Middle frontal gyrus (tissue), 1 donor: ENCODE data around the gene TNNT3.

Source experiments
- DNase-seq: peaks from one replicate; pipeline ENCODE4 v3.0.0-alpha.2; 2015; ENCODE audit warnings: low spot score; ENCODE audit errors: extremely low spot score

The TNNT3 gene

DNA sequence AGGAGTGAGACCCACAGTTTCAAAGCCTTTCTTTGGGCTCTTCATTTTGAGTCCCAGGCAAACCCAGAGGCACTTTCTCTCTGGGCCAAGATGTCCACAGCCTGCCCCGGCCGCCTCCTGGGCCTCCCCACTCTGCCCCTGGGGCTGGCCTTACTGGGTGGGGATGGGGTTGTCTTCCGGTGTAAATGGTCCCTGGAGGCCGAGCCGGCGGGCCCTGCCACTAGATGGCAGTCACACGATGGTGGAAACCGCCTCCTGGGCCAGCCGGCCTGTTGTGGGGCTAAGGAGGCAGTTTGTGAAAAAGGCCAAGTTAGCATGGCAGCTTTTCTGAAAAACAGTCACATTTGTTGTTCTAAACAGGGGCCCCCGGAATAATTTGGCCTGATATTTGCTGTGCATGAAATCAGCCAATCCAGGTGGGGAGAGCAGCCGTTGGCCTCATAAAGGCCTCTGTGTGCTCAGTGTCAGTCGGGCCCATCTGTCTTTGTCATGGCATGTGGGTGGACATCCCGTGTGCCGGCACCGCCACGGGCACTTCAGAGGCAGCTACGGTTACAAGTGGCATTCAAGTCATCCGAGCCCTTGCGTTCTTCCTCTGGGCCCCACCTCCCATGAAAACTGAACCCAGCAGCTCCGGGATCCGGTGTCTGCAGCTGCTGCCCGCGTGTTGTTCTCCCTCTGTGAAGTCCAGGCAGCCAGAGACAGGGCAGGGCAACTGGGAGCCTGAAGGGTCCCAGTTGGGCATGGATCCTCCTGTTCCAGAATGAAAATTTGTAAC, 34.2 kb downstream of the TNNT3 start:
- no peak for DNase-seq

DNA sequence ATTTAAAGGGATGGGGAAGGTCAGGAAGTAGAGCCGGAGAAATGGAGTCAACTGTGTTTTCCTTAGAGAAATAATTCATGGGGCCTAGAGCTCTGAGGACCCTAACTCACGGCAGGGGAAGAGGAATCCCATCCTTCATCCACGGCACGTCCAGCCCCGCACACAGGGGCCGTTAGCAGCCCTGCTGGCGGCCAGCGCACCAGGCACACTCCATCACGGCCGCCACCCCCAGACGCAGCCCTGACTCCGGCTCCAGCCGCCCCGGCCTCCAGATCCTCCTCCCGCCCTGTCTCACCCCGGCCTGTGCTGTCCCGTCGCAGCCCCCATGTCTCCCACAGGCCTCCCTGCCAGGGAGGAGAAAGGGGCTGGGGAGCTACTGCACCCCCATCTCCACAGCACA, 38.9 kb downstream of the TNNT3 start:
- DNase-seq, result no peak

GRCh38 chr11:1959786-1960185, 40.3 kb downstream of the TNNT3 start:
- no peak for DNase-seq

GRCh38 chr11:1963864-1964263, 44.4 kb downstream of the TNNT3 start:
- DNase-seq, result no peak

GRCh38 chr11:1964348-1964747, 44.8 kb downstream of the TNNT3 start:
- no peak for DNase-seq

DNA sequence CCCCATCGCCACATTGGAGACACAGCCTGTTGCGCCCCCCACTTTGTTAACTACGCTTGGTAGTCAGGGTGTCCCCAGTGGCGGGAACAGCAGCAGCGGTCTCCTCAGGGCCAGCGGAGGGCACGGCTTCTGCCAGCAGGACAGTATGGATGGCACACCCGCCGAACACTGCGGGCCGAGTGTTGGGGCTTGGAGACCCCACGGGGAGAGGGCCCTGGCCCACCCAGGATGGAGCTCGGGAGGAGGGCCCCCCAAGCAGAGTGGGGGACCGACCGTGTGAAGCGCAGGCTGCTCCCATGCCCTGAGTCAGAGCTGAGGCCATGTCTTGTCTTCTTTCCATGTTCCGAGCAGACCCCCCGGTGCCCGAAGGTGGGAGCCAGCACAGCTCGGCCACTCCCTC, 45.5 kb downstream of the TNNT3 start:
- DNase-seq, result no peak

GRCh38 chr11:1966531-1966930, 47.0 kb downstream of the TNNT3 start:
- no peak for DNase-seq

- DNase-seq, result no peak
Measured at GRCh38 chr11:1967641-1968225, 48.2 kb downstream of the TNNT3 start.

DNA sequence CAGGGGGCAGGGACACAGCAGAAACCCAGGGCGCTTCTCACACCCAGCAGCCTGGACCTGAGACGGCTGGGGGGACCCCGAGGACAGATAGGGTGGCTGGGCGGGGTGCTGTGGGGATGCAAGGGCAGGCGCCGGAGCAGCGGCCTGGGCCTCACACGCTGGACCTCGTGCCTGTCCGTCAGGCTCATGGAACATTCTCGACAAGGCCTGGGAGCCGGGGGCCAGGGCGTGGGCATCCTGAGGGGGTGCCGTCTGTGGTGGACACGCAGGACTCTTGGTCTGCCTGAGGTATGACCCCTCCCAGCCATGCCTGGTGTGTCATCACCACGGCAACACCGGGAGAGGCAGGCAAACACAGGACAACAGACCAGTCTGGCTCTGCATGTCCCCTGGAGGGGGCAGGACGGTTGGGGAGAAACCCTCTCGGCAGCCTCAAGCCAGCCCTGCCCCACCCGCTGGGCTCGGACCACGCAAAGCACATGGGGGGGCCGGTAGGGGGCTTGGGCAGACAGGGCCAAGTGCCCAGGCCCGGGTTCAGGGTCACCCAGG, 49.0 kb downstream of the TNNT3 start:
- no peak for DNase-seq

DNA sequence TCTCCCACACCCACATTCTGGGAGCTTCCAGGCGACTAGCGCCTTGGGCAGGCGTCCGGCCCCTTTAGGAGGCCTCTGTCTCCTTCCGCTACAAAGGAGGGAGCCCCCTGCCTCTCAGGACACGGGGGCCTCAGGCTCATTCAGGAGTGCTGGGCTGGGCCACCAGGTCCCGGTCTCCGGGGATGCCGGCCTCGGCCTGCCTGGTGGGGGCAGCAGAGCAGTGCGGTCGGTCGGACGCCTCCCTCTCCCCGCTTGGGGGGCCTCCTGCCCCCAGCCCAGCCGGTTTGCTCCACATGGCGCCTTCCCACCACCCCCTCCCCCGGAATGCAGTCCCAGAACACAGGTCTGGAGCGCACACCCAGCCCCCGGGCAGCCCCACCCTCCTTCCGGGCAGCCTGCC, 49.5 kb downstream of the TNNT3 start:
- no peak for DNase-seq

GRCh38 chr11:1969776-1970175, 50.3 kb downstream of the TNNT3 start:
- DNase-seq, result no peak

- no peak for DNase-seq
Measured at GRCh38 chr11:1970956-1971355, 51.5 kb downstream of the TNNT3 start.

- DNase-seq, result no peak
Measured at GRCh38 chr11:1975185-1975584, 55.7 kb downstream of the TNNT3 start.

- DNase-seq, result no peak
Measured at GRCh38 chr11:1978720-1979473, 59.4 kb downstream of the TNNT3 start.

GRCh38 chr11:1979607-1980006, 60.1 kb downstream of the TNNT3 start:
- no peak for DNase-seq

DNA sequence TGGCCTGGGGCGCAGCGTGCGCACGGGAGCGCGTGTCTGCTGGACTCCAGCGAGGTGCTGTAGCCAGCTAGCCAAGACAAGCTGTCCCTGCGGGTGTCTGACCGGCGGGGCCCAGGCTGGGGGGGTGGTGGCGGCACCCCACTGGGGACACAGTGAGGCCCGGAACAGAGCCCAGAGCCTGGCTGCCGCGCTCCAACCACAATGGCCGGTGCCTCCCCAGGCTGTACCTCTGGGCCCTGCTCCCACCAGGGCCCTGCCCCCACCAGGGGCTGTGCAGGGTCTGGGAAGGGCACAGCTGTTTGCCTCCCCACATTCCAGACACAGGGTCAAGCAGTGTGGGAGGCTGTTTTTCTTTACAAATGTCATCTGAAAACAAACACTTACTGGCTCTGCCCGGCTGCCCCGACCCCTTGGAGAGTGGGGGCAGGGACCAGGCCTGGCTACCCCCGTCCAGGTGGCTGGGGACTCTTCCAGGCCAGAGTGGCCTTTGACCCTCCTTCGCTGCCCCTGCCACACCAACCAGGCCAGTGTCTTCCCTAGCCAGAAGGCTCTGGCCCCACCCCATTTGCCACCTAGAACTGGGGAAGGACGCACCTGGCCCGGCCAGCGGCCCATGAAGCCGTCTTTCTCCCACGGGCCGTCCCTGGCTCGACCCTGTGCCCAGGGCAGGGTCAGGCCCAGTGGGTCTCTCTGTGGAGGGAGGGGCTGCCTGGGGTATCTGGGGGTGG, 63.5 kb downstream of the TNNT3 start:
- no peak for DNase-seq

GRCh38 chr11:1983601-1983961, 64.1 kb downstream of the TNNT3 start:
- no peak for DNase-seq

GRCh38 chr11:1987024-1987423, 67.5 kb downstream of the TNNT3 start:
- no peak for DNase-seq

- no peak for DNase-seq
Measured at GRCh38 chr11:1988174-1988573, 68.7 kb downstream of the TNNT3 start.
